WTC11 (cell line): Measurements from ENCODE around the gene ITGAL. TPM values are rescaled to one million over a fixed set of nuclear protein-coding genes. Genes with fewer than 3 reads are reported as not detected.

Experiments used
- ATAC-seq: fragments of 200-7000 bp; cut with Tn5 transposase; 2 replicates; pipeline ENCODE4 v1.10.0; 2021; ENCODE audit warnings: mild to moderate bottlenecking, moderate library complexity
- CTCF ChIA-PET: fragments of 300-600 bp; sonication (Branson Sonifier 250); formaldehyde crosslinking; loops from one replicate; lab custom pipeline; 2021; ENCODE audit warnings: antibody characterized with exemption; lab: Charles Lee
- POLR2A ChIA-PET: fragments of 350-600 bp; sonication (Branson Sonifier 250); formaldehyde crosslinking; loops from one replicate; lab custom pipeline; 2021; ENCODE audit warnings: antibody characterized with exemption; lab: Charles Lee
- DNase-seq: peaks from one replicate; pipeline ENCODE4 v3.0.0; 2021; ENCODE audit warnings: low spot score
- H3K27ac Mint-ChIP-seq: 2 replicates; pipeline ENCODE4 v1.8.0; 2021; ENCODE audit warnings: mixed read lengths
- H3K27me3 Mint-ChIP-seq: 2 replicates; pipeline ENCODE4 v1.8.0; 2021; ENCODE audit warnings: low read depth, mild to moderate bottlenecking, moderate library complexity, mixed read lengths
- H3K36me3 Mint-ChIP-seq: 2 replicates; pipeline ENCODE4 v1.8.0; 2021; ENCODE audit warnings: mixed read lengths
- H3K4me1 Mint-ChIP-seq: 2 replicates; pipeline ENCODE4 v1.8.0; 2022; ENCODE audit warnings: mixed read lengths
- H3K4me3 Mint-ChIP-seq: 2 replicates; pipeline ENCODE4 v1.8.0; 2021; ENCODE audit warnings: mild to moderate bottlenecking, moderate library complexity, mixed read lengths
- H3K9me3 Mint-ChIP-seq: 2 replicates; pipeline ENCODE4 v1.8.0; 2021; ENCODE audit warnings: mixed read lengths
- EMX1 ChIP-seq: fragments of 250-450 bp; sonication (Bioruptor Pico); IDR thresholded peaks from 2 replicates; pipeline ENCODE4 v1.8.0; 2021; ENCODE audit warnings: mild to moderate bottlenecking
- ETV6 ChIP-seq: sonication (generic); formaldehyde crosslinking; IDR thresholded peaks from 2 replicates; pipeline ENCODE4 v1.8.1; 2022; ENCODE audit warnings: mild to moderate bottlenecking, missing genetic modification reagents
- FOXP1 ChIP-seq: sonication (generic); formaldehyde crosslinking; IDR thresholded peaks from 2 replicates; pipeline ENCODE4 v1.8.0; 2022; ENCODE audit warnings: missing genetic modification reagents, mild to moderate bottlenecking, moderate library complexity, borderline replicate concordance
- JAZF1 ChIP-seq: fragments of 250-450 bp; sonication (Bioruptor Pico); IDR thresholded peaks from 2 replicates; pipeline ENCODE4 v1.9.0; 2021; ENCODE audit warnings: moderate library complexity, mild to moderate bottlenecking, inconsistent platforms
- JUN ChIP-seq: sonication (generic); formaldehyde crosslinking; IDR thresholded peaks from 2 replicates; pipeline ENCODE4 v1.8.0; 2023; ENCODE audit warnings: mild to moderate bottlenecking, missing genetic modification reagents
- NFATC4 ChIP-seq: fragments of 250-450 bp; sonication (Bioruptor Pico); IDR thresholded peaks from 2 replicates; pipeline ENCODE4 v1.9.0; 2021; ENCODE audit warnings: mild to moderate bottlenecking
- OVOL2 ChIP-seq: fragments of 250-450 bp; sonication (Bioruptor Pico); IDR thresholded peaks from 2 replicates; pipeline ENCODE4 v1.9.0; 2021; ENCODE audit warnings: mild to moderate bottlenecking, borderline replicate concordance
- RELA ChIP-seq: sonication (generic); formaldehyde crosslinking; IDR thresholded peaks from 2 replicates; pipeline ENCODE4 v1.8.1; 2022; ENCODE audit warnings: missing genetic modification reagents, mild to moderate bottlenecking, borderline replicate concordance
- ZNF138 ChIP-seq: sonication (generic); formaldehyde crosslinking; conservative IDR thresholded peaks from 2 replicates; pipeline ENCODE4 v1.8.1; 2022; ENCODE audit warnings: mild to moderate bottlenecking, moderate library complexity, missing genetic modification reagents
- ZNF263 ChIP-seq: sonication (generic); formaldehyde crosslinking; IDR thresholded peaks from 2 replicates; pipeline ENCODE4 v1.8.1; 2022; ENCODE audit warnings: low read depth, mild to moderate bottlenecking, moderate library complexity, missing genetic modification reagents
- total RNA-seq: library from RNA; stranded (reverse); gene quantifications from 3 replicates; pipeline ENCODE4 v1.2.3, GENCODE V29; 2021
- TF ChIP-seq, protein P1 (sequence below): sonication (generic); formaldehyde crosslinking; IDR thresholded peaks from 2 replicates; pipeline ENCODE4 v1.8.1; 2022; ENCODE audit warnings: missing genetic modification reagents, borderline replicate concordance
- TF ChIP-seq, protein P2 (sequence below): sonication (generic); formaldehyde crosslinking; IDR thresholded peaks from 2 replicates; pipeline ENCODE4 v1.8.1; 2023; ENCODE audit warnings: mild to moderate bottlenecking, missing genetic modification reagents, borderline replicate concordance
- TF ChIP-seq, protein P3 (sequence below): fragments of 250-450 bp; sonication (Bioruptor Pico); IDR thresholded peaks from 2 replicates; pipeline ENCODE4 v1.9.0; 2021; ENCODE audit warnings: mild to moderate bottlenecking, borderline replicate concordance
- TF ChIP-seq, protein P4 (sequence below): sonication (generic); formaldehyde crosslinking; IDR thresholded peaks from 2 replicates; pipeline ENCODE4 v1.8.1; 2023; ENCODE audit warnings: mild to moderate bottlenecking, missing genetic modification reagents
- TF ChIP-seq, protein P5 (sequence below): sonication (generic); formaldehyde crosslinking; IDR thresholded peaks from 2 replicates; pipeline ENCODE4 v1.8.0; 2022; ENCODE audit warnings: mild to moderate bottlenecking, missing genetic modification reagents
- TF ChIP-seq, protein P6 (sequence below): sonication (generic); formaldehyde crosslinking; IDR thresholded peaks from 2 replicates; pipeline ENCODE4 v1.8.1; 2022; ENCODE audit warnings: mild to moderate bottlenecking, moderate library complexity, missing genetic modification reagents

ITGAL gene
- total RNA-seq, 1 experiment from 2014 or later = 1.0 TPM

DNA sequence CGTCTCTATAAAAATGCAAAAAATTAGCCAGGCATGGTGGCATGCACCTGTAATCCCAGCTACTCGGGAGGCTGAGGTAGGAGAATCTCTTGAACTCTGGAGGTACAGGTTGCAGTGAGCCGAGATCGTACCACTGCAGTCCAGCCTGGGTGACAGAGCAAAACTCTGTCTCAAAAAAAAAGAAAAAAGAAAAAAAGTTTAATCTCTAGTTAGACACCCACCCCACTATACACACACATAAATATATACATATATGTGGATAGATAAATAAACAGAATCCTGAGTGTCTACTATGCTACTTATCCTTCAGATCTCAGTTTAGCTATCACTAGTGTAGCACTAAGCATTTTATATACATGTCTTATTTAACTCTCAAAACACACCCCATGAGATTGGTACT is 18.7 kb downstream of the ITGAL start:
- Mint-ChIP-seq H3K27ac (no peak overlapping the region), H3K4me3 (no peak overlapping the region), H3K9me3 (no peaks in the 10 kb centered on the region), H3K27me3 (peaks cover 9% of the 10 kb centered on the region; the same call in 1 of the 2 replicates), H3K36me3 (no peaks in the 10 kb centered on the region), H3K4me1 (peaks cover 14% of the 10 kb centered on the region)
- CTCF ChIA-PET = interaction anchor here (1.0 to 1.9 kb wide), 3 partner anchors 8 to 124 kb away, joined by 3 to 5 read pairs (median 4); partner anchors contain the start of gene ZNF747
- DNase-seq (no peak), ATAC-seq (no peak)
- no peak for TF ChIP-seq OVOL2 (CRISPR knock-in tag)
- TF ChIP-seq RELA (CRISPR knock-in tag) = no peak
- TF ChIP-seq, protein P1, sequence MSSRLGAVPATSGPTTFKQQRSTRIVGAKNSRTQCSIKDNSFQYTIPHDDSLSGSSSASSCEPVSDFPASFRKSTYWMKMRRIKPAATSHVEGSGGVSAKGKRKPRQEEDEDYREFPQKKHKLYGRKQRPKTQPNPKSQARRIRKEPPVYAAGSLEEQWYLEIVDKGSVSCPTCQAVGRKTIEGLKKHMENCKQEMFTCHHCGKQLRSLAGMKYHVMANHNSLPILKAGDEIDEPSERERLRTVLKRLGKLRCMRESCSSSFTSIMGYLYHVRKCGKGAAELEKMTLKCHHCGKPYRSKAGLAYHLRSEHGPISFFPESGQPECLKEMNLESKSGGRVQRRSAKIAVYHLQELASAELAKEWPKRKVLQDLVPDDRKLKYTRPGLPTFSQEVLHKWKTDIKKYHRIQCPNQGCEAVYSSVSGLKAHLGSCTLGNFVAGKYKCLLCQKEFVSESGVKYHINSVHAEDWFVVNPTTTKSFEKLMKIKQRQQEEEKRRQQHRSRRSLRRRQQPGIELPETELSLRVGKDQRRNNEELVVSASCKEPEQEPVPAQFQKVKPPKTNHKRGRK (CRISPR knock-in tag) = no peak
- no peak for TF ChIP-seq ETV6 (CRISPR knock-in tag)
- TF ChIP-seq, protein P2, sequence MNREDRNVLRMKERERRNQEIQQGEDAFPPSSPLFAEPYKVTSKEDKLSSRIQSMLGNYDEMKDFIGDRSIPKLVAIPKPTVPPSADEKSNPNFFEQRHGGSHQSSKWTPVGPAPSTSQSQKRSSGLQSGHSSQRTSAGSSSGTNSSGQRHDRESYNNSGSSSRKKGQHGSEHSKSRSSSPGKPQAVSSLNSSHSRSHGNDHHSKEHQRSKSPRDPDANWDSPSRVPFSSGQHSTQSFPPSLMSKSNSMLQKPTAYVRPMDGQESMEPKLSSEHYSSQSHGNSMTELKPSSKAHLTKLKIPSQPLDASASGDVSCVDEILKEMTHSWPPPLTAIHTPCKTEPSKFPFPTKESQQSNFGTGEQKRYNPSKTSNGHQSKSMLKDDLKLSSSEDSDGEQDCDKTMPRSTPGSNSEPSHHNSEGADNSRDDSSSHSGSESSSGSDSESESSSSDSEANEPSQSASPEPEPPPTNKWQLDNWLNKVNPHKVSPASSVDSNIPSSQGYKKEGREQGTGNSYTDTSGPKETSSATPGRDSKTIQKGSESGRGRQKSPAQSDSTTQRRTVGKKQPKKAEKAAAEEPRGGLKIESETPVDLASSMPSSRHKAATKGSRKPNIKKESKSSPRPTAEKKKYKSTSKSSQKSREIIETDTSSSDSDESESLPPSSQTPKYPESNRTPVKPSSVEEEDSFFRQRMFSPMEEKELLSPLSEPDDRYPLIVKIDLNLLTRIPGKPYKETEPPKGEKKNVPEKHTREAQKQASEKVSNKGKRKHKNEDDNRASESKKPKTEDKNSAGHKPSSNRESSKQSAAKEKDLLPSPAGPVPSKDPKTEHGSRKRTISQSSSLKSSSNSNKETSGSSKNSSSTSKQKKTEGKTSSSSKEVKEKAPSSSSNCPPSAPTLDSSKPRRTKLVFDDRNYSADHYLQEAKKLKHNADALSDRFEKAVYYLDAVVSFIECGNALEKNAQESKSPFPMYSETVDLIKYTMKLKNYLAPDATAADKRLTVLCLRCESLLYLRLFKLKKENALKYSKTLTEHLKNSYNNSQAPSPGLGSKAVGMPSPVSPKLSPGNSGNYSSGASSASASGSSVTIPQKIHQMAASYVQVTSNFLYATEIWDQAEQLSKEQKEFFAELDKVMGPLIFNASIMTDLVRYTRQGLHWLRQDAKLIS (CRISPR knock-in tag) = no peak
- no peak for TF ChIP-seq EMX1
- TF ChIP-seq, protein P3, sequence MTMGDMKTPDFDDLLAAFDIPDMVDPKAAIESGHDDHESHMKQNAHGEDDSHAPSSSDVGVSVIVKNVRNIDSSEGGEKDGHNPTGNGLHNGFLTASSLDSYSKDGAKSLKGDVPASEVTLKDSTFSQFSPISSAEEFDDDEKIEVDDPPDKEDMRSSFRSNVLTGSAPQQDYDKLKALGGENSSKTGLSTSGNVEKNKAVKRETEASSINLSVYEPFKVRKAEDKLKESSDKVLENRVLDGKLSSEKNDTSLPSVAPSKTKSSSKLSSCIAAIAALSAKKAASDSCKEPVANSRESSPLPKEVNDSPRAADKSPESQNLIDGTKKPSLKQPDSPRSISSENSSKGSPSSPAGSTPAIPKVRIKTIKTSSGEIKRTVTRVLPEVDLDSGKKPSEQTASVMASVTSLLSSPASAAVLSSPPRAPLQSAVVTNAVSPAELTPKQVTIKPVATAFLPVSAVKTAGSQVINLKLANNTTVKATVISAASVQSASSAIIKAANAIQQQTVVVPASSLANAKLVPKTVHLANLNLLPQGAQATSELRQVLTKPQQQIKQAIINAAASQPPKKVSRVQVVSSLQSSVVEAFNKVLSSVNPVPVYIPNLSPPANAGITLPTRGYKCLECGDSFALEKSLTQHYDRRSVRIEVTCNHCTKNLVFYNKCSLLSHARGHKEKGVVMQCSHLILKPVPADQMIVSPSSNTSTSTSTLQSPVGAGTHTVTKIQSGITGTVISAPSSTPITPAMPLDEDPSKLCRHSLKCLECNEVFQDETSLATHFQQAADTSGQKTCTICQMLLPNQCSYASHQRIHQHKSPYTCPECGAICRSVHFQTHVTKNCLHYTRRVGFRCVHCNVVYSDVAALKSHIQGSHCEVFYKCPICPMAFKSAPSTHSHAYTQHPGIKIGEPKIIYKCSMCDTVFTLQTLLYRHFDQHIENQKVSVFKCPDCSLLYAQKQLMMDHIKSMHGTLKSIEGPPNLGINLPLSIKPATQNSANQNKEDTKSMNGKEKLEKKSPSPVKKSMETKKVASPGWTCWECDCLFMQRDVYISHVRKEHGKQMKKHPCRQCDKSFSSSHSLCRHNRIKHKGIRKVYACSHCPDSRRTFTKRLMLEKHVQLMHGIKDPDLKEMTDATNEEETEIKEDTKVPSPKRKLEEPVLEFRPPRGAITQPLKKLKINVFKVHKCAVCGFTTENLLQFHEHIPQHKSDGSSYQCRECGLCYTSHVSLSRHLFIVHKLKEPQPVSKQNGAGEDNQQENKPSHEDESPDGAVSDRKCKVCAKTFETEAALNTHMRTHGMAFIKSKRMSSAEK (CRISPR knock-in tag) = no peak
- no peak for TF ChIP-seq JUN (CRISPR knock-in tag)
- TF ChIP-seq FOXP1 (CRISPR knock-in tag) = no peak
- TF ChIP-seq ZNF138 (CRISPR knock-in tag) = no peak
- TF ChIP-seq, protein P4, sequence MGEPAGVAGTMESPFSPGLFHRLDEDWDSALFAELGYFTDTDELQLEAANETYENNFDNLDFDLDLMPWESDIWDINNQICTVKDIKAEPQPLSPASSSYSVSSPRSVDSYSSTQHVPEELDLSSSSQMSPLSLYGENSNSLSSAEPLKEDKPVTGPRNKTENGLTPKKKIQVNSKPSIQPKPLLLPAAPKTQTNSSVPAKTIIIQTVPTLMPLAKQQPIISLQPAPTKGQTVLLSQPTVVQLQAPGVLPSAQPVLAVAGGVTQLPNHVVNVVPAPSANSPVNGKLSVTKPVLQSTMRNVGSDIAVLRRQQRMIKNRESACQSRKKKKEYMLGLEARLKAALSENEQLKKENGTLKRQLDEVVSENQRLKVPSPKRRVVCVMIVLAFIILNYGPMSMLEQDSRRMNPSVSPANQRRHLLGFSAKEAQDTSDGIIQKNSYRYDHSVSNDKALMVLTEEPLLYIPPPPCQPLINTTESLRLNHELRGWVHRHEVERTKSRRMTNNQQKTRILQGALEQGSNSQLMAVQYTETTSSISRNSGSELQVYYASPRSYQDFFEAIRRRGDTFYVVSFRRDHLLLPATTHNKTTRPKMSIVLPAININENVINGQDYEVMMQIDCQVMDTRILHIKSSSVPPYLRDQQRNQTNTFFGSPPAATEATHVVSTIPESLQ = no peak
- no peak for TF ChIP-seq JAZF1
- TF ChIP-seq, protein P5, sequence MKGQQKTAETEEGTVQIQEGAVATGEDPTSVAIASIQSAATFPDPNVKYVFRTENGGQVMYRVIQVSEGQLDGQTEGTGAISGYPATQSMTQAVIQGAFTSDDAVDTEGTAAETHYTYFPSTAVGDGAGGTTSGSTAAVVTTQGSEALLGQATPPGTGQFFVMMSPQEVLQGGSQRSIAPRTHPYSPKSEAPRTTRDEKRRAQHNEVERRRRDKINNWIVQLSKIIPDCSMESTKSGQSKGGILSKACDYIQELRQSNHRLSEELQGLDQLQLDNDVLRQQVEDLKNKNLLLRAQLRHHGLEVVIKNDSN (CRISPR knock-in tag) = no peak
- TF ChIP-seq ZNF263 (CRISPR knock-in tag) = no peak
- no peak for TF ChIP-seq NFATC4 (CRISPR knock-in tag)
- TF ChIP-seq, protein P6, sequence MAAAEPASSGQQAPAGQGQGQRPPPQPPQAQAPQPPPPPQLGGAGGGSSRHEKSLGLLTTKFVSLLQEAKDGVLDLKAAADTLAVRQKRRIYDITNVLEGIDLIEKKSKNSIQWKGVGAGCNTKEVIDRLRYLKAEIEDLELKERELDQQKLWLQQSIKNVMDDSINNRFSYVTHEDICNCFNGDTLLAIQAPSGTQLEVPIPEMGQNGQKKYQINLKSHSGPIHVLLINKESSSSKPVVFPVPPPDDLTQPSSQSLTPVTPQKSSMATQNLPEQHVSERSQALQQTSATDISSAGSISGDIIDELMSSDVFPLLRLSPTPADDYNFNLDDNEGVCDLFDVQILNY (CRISPR knock-in tag) = no peak
- POLR2A ChIA-PET = interaction anchor here (0.5 to 0.6 kb wide), 2 partner anchors 23 to 101 kb away, joined by 3 to 4 read pairs; no protein-coding TSS in a partner anchor
